Stimulated activated CD4-positive, alpha-beta T cell treated with anti-CD3 and anti-CD28 coated beads, Interleukin-2, amount 100 ng/mL, for 24 hours (primary cell): ENCODE results near the gene MTRF1.
"Not testable (repeated sequence)": the region's sequence is repeated elsewhere in the genome, so short reads cannot be mapped to it uniquely, and the experiment has no call there.

Experiments
- DNase-seq, 2 donors: peaks; one replicate each; pipeline ENCODE4 v3.0.0-alpha.2; 2020

Gene MTRF1

GRCh38 chr13:41220401-41220800 is 43.0 kb downstream of the MTRF1 start:
- no peak for DNase-seq

GRCh38 chr13:41216160-41216559 is 47.2 kb downstream of the MTRF1 start:
- no peak for DNase-seq

GRCh38 chr13:41213919-41214318 is 49.5 kb downstream of the MTRF1 start:
- DNase-seq = no peak

GRCh38 chr13:41213316-41213715 is 50.1 kb downstream of the MTRF1 start:
- DNase-seq = no peak

- no peak for DNase-seq
Measured at GRCh38 chr13:41212881-41213280, 50.5 kb downstream of the MTRF1 start.

- no peak for DNase-seq
Measured at GRCh38 chr13:41211062-41211461, 52.3 kb downstream of the MTRF1 start.

GRCh38 chr13:41206467-41206866 is 56.9 kb downstream of the MTRF1 start:
- DNase-seq = no peak

GRCh38 chr13:41203810-41204209 is 59.6 kb downstream of the MTRF1 start:
- DNase-seq = no peak

- no peak for DNase-seq
Measured at GRCh38 chr13:41200126-41200525, 63.2 kb downstream of the MTRF1 start.

- no peak for DNase-seq
Measured at GRCh38 chr13:41199526-41199925, 63.9 kb downstream of the MTRF1 start.

GRCh38 chr13:41199079-41199478 is 64.3 kb downstream of the MTRF1 start:
- no peak for DNase-seq

- DNase-seq = no peak
Measured at GRCh38 chr13:41196620-41197019, 66.8 kb downstream of the MTRF1 start.

- DNase-seq = no peak
Measured at GRCh38 chr13:41196011-41196410, 67.4 kb downstream of the MTRF1 start.

- DNase-seq = peak; percentile 93 to 94
Measured at GRCh38 chr13:41193919-41194824, 69.2 kb downstream of the MTRF1 start, which contains the start of gene KBTBD7. TSS of gene KBTBD7 (minus strand) at chr13:41194569. CDS start at chr13:41194257, 312 bp downstream.

GRCh38 chr13:41193469-41193868 is 69.9 kb downstream of the MTRF1 start:
- DNase-seq = no peak

GRCh38 chr13:41188584-41188983 is 74.8 kb downstream of the MTRF1 start:
- no peak for DNase-seq

- DNase-seq = no peak
Measured at GRCh38 chr13:41186481-41186880, 76.9 kb downstream of the MTRF1 start.

GRCh38 chr13:41182231-41182630 is 81.1 kb downstream of the MTRF1 start:
- DNase-seq = no peak

- DNase-seq = no peak
Measured at GRCh38 chr13:41179593-41180250, 83.7 kb downstream of the MTRF1 start.

- DNase-seq = no peak
Measured at GRCh38 chr13:41178040-41178439, 85.3 kb downstream of the MTRF1 start.

GRCh38 chr13:41177616-41178015 is 85.8 kb downstream of the MTRF1 start:
- DNase-seq = no peak

GRCh38 chr13:41175576-41175975 is 87.8 kb downstream of the MTRF1 start:
- not testable (repeated sequence) for DNase-seq
